Measurements from ENCODE around the gene ADGRA1. TPM values are rescaled to one million over a fixed set of nuclear protein-coding genes. Genes with fewer than 3 reads are reported as not detected.

The ADGRA1 gene
- total RNA-seq, 1 experiment from 2014 or later, result not detected

- no peaks in the 10 kb centered on the region for H3K36me3 ChIP-seq (ENCODE audit: low read depth, low read length)
- no peaks in the 10 kb centered on the region for H3F3A ChIP-seq (ENCODE audit: low read length, unreplicated experiment)
- CTCF ChIA-PET, result no interaction called here
- H4K20me1 ChIP-seq (ENCODE audit: low read length), result no peaks in the 10 kb centered on the region
- peaks cover 89% of the 10 kb centered on the region for H3K27me3 ChIP-seq (ENCODE audit: low read length)
- ATAC-seq (no peak), DNase-seq (no peak)
- H3K27ac ChIP-seq (ENCODE audit: low read length), result no peak overlapping the region
- no peak for TF ChIP-seq CTCF (conservative IDR thresholded peaks at IDR 0.05; ENCODE audit: low read depth, low read length)
- no peak overlapping the region for H3K4me2 ChIP-seq (ENCODE audit: low read length)
- intact Hi-C loops (cut with micrococcal nuclease), result no loop called here
- H2AFZ ChIP-seq (ENCODE audit: low read length), result no peak overlapping the region
- H3K9me3 ChIP-seq (ENCODE audit: low read length), result no peaks in the 10 kb centered on the region
- H3K9ac ChIP-seq (ENCODE audit: low read length), result no peak overlapping the region
- POLR2A ChIA-PET (ENCODE audit: unreplicated experiment), result no interaction called here
- no peak overlapping the region for H3K4me3 ChIP-seq (ENCODE audit: low read length)
- no TSS peak for BruUV-seq (replicated peaks)
- H3K9me2 ChIP-seq (replicated peaks; ENCODE audit: low read length), result no peaks in the 10 kb centered on the region
- no peaks in the 10 kb centered on the region for H3K79me2 ChIP-seq (ENCODE audit: low read length)
- H3K4me1 ChIP-seq (ENCODE audit: insufficient read depth, low read length), result no peaks in the 10 kb centered on the region
These were observed 3.6 kb downstream of the ADGRA1 start for GRCh38 chr10:133091316-133091715.

DNA sequence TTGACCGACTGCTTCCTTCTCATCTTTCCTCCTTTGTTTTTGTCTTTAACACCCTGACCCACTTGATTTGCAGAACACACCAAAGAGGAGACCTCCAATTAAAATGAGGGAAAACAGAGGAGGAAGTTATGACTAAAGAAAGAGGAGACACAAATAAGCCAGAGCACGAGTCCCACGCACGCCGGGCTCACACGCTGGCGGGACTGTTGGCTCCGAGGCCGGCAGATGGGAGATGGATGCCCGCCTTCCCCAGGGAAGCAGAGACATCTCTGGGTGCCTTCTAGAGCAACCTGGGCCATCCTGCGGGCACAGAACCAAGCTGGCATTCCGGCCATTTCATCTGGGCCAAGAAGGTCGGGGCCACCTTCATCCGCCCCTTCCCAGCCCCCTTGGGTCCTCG is 5.6 kb downstream of the ADGRA1 start:
- no peak for ATAC-seq
- no TSS peak for BruUV-seq (replicated peaks)
- intact Hi-C loops (cut with micrococcal nuclease), result no loop called here
- ChIA-PET CTCF (no interaction called here), POLR2A (ENCODE audit: unreplicated experiment) (no interaction called here)
- H3K9me2 ChIP-seq (replicated peaks; ENCODE audit: low read length), result no peaks in the 10 kb centered on the region
- H3K4me3 ChIP-seq (ENCODE audit: low read length), result no peak overlapping the region
- no peaks in the 10 kb centered on the region for H3F3A ChIP-seq (ENCODE audit: low read length, unreplicated experiment)
- no peaks in the 10 kb centered on the region for H3K36me3 ChIP-seq (ENCODE audit: low read depth, low read length)
- peaks cover 91% of the 10 kb centered on the region for H3K27me3 ChIP-seq (ENCODE audit: low read length)
- no peak overlapping the region for H3K4me2 ChIP-seq (ENCODE audit: low read length)
- H3K79me2 ChIP-seq (ENCODE audit: low read length), result no peaks in the 10 kb centered on the region
- H3K9me3 ChIP-seq (ENCODE audit: low read length), result no peaks in the 10 kb centered on the region
- no peaks in the 10 kb centered on the region for H4K20me1 ChIP-seq (ENCODE audit: low read length)
- no peak overlapping the region for H3K27ac ChIP-seq (ENCODE audit: low read length)
- no peak overlapping the region for H2AFZ ChIP-seq (ENCODE audit: low read length)
- no peaks in the 10 kb centered on the region for H3K4me1 ChIP-seq (ENCODE audit: insufficient read depth, low read length)
- no peak for DNase-seq
- no peak for TF ChIP-seq CTCF (conservative IDR thresholded peaks at IDR 0.05; ENCODE audit: low read depth, low read length)
- no peak for TF ChIP-seq EZH2phosphoT487 (IDR thresholded peaks at IDR 0.05; ENCODE audit: borderline replicate concordance, low read length)
- no peak for TF ChIP-seq EZH2 (IDR thresholded peaks at IDR 0.05; ENCODE audit: low read length, unreplicated experiment)
- no peak overlapping the region for H3K9ac ChIP-seq (ENCODE audit: low read length)

DNA sequence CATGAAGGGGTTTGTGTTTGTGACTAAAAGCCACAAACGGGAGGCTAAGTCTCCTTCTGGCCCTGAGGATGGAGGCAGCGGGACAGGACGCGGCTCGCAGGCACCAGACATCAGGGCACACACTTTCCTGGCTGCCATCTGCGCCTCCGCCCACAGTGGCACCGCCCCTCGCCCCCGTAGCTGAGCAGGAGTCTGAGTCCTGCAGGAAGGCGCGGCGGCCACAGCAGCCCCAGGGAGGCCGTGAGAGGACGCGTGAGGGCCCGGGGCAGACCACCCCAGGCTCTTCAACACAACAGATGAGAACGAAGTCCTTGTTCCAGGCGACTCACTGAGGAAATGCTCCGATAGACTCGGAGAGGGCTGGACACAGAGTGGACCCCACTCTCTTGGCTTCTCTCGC is 6.6 kb downstream of the ADGRA1 start:
- Histone ChIP-seq H3K4me2 (ENCODE audit: low read length) (no peak overlapping the region), H2AFZ (ENCODE audit: low read length) (no peak overlapping the region), H3K4me1 (ENCODE audit: insufficient read depth, low read length) (no peaks in the 10 kb centered on the region), H3F3A (ENCODE audit: low read length, unreplicated experiment) (no peaks in the 10 kb centered on the region), H3K79me2 (ENCODE audit: low read length) (no peaks in the 10 kb centered on the region), H4K20me1 (ENCODE audit: low read length) (no peaks in the 10 kb centered on the region), H3K9me3 (ENCODE audit: low read length) (no peaks in the 10 kb centered on the region), H3K36me3 (ENCODE audit: low read depth, low read length) (no peaks in the 10 kb centered on the region), H3K9ac (ENCODE audit: low read length) (no peak overlapping the region), H3K9me2 (replicated peaks; ENCODE audit: low read length) (no peaks in the 10 kb centered on the region), H3K4me3 (ENCODE audit: low read length) (no peak overlapping the region), H3K27ac (ENCODE audit: low read length) (no peak overlapping the region), H3K27me3 (ENCODE audit: low read length) (peaks cover 88% of the 10 kb centered on the region)
- CTCF ChIA-PET, result no interaction called here
- ATAC-seq, result no peak
- no peak for DNase-seq
- POLR2A ChIA-PET (ENCODE audit: unreplicated experiment), result no interaction called here
- intact Hi-C loops (cut with micrococcal nuclease), result no loop called here
- TF ChIP-seq EZH2phosphoT487 (IDR thresholded peaks at IDR 0.05; ENCODE audit: borderline replicate concordance, low read length), result no peak
- TF ChIP-seq CTCF (conservative IDR thresholded peaks at IDR 0.05; ENCODE audit: low read depth, low read length), result no peak
- no peak for TF ChIP-seq EZH2 (IDR thresholded peaks at IDR 0.05; ENCODE audit: low read length, unreplicated experiment)
- no TSS peak for BruUV-seq (replicated peaks)

Data from PC-3 (cell line).